Hepatocyte (in vitro differentiated cells): ENCODE measurements around the gene NFKB1. TPM values are rescaled to one million over a fixed set of nuclear protein-coding genes. Genes with fewer than 3 reads are reported as not detected.

ENCODE experiments used
- DNase-seq: peaks from one replicate; pipeline ENCODE4 v3.0.0-alpha.2; 2016; ENCODE audit warnings: low spot score
- H2AFZ ChIP-seq: fragments of 200-600 bp; sonication (generic); 2 replicates; pipeline ENCODE4 v1.6.0; 2016; ENCODE audit warnings: antibody characterized with exemption, mild to moderate bottlenecking
- H3K27ac ChIP-seq: fragments of 200-600 bp; sonication (generic); 2 replicates; pipeline ENCODE4 v1.5.1; 2016; ENCODE audit warnings: mild to moderate bottlenecking
- H3K27me3 ChIP-seq: fragments of 200-600 bp; sonication (generic); 2 replicates; pipeline ENCODE4 v1.6.1; 2016
- H3K36me3 ChIP-seq: fragments of 200-600 bp; sonication (generic); replicated peaks from 2 replicates; pipeline ENCODE4 v1.5.1; 2016; ENCODE audit warnings: low read depth; ENCODE audit not compliant: insufficient read depth
- H3K4me1 ChIP-seq: fragments of 200-600 bp; sonication (generic); 2 replicates; pipeline ENCODE4 v1.5.1; 2016; ENCODE audit warnings: mild to moderate bottlenecking, moderate library complexity; ENCODE audit not compliant: insufficient read depth
- H3K4me2 ChIP-seq: fragments of 200-600 bp; sonication (generic); 2 replicates; pipeline ENCODE4 v1.6.0; 2016
- H3K4me3 ChIP-seq: fragments of 200-600 bp; sonication (generic); 2 replicates; pipeline ENCODE4 v1.5.1; 2016; ENCODE audit warnings: mild to moderate bottlenecking
- H3K79me2 ChIP-seq: fragments of 200-600 bp; sonication (generic); 2 replicates; pipeline ENCODE4 v1.6.0; 2017; ENCODE audit warnings: mild to moderate bottlenecking
- H3K9me2 ChIP-seq: fragments of 200-600 bp; sonication (generic); replicated peaks from 2 replicates; pipeline ENCODE4 v1.6.0; 2017; ENCODE audit warnings: mild to moderate bottlenecking; ENCODE audit not compliant: insufficient read depth
- H3K9me3 ChIP-seq: fragments of 200-600 bp; sonication (generic); 2 replicates; pipeline ENCODE4 v1.5.1; 2016; ENCODE audit warnings: low read depth, mild to moderate bottlenecking
- H4K20me1 ChIP-seq: fragments of 200-600 bp; sonication (generic); 2 replicates; pipeline ENCODE4 v1.6.0; 2016; ENCODE audit warnings: mild to moderate bottlenecking; ENCODE audit not compliant: insufficient read depth, poor library complexity, severe bottlenecking
- EZH2 ChIP-seq: fragments of 200-600 bp; sonication (generic); IDR thresholded peaks from 2 replicates; pipeline ENCODE4 v1.6.1; 2016; ENCODE audit warnings: antibody characterized with exemption, mild to moderate bottlenecking, borderline replicate concordance
- EZH2phosphoT487 ChIP-seq: fragments of 200-600 bp; sonication (generic); IDR thresholded peaks from one replicate; pipeline ENCODE4 v1.6.1; 2018; ENCODE audit warnings: antibody characterized with exemption, mild to moderate bottlenecking, low read depth, moderate library complexity; ENCODE audit not compliant: unreplicated experiment, severe bottlenecking
- WGBS: methylation state at CpG from one replicate; pipeline ENCODE4 v1.1.6; 2016; ENCODE audit warnings: low lambda C conversion rate; ENCODE audit errors: missing lambda C conversion rate; 5-methylcytosine and 5-hydroxymethylcytosine counted together
- polyA plus RNA-seq: library from polyadenylated mRNA; unstranded; fragments of >200 nt; fragmentation: Nextera tagmentation; extraction: Ambion mirVana; gene quantifications from 2 replicates; pipeline ENCODE4 v1.2.1, GENCODE V29; 2016
- total RNA-seq: library from RNA; depleted of rRNA; stranded (reverse); fragments of >200 nt; gene quantifications from 2 replicates; pipeline ENCODE4 v1.2.3, GENCODE V29; 2014
- TF ChIP-seq, protein P1 (sequence below): fragments of 200-600 bp; sonication (generic); IDR thresholded peaks from 2 replicates; pipeline ENCODE4 v1.5.1; 2016; ENCODE audit warnings: antibody characterized with exemption, mild to moderate bottlenecking; ENCODE audit not compliant: poor library complexity

The NFKB1 gene
- total and polyA plus RNA-seq, 2 experiments from 2014 or later, result 21.1 to 22.8 TPM

DNA sequence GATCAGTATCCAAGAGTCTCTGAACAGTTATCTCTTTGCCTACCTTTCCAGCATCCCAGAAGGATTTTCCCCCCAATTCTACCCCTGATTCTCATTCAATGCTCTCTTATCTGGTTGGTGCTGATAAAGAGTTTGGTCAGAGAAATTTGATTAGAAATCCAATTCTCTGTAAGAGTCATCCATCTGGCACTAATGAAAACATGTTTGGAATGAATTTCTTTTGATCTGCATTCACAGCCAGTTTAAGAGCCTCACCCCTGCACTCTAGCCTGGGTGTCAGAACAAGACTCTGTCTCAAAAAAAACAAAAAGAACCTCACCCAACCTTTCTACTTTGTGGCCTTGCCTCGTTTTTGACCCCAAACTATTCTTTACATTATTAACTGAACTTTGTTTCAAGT lies 137.5 kb downstream of the NFKB1 start:
- DNase-seq, result no peak
- Histone ChIP-seq H3K9me3 (no peaks in the 10 kb centered on the region), H3K4me2 (no peak overlapping the region), H3K4me3 (no peak overlapping the region), H2AFZ (no peak overlapping the region), H3K36me3 (no peaks in the 10 kb centered on the region), H3K4me1 (no peaks in the 10 kb centered on the region), H3K79me2 (no peaks in the 10 kb centered on the region), H3K27ac (no peak overlapping the region), H4K20me1 (no peaks in the 10 kb centered on the region), H3K27me3 (no peaks in the 10 kb centered on the region), H3K9me2 (no peaks in the 10 kb centered on the region)
- WGBS, result 73% methylated on average over 1 of the region's 1 CpG
- TF ChIP-seq EZH2 (no peak), EZH2phosphoT487 (no peak)
- TF ChIP-seq, protein P1, sequence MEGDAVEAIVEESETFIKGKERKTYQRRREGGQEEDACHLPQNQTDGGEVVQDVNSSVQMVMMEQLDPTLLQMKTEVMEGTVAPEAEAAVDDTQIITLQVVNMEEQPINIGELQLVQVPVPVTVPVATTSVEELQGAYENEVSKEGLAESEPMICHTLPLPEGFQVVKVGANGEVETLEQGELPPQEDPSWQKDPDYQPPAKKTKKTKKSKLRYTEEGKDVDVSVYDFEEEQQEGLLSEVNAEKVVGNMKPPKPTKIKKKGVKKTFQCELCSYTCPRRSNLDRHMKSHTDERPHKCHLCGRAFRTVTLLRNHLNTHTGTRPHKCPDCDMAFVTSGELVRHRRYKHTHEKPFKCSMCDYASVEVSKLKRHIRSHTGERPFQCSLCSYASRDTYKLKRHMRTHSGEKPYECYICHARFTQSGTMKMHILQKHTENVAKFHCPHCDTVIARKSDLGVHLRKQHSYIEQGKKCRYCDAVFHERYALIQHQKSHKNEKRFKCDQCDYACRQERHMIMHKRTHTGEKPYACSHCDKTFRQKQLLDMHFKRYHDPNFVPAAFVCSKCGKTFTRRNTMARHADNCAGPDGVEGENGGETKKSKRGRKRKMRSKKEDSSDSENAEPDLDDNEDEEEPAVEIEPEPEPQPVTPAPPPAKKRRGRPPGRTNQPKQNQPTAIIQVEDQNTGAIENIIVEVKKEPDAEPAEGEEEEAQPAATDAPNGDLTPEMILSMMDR, result no peak

DNA sequence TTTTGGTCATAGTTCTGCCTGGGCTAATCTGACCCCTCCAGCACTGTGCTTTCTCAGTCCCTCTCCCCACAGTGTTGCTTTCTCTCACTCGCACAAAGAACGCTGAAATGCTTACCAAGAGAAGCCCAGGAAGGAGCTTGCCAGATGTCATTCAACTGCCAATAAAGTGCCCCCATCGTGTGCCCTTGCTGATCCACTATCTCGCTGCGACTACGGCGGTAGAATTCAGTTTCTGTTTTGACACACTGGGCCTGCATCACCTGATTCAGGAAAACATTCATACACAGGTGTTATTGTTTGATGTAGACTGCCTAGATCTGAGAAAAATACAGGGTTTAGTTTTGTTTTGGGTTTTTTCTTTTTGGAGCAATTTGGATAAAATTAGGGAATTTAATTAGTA lies 138.4 kb downstream of the NFKB1 start:
- no peaks in the 10 kb centered on the region for H3K36me3 ChIP-seq
- no peaks in the 10 kb centered on the region for H3K9me3 ChIP-seq
- no peak overlapping the region for H3K4me3 ChIP-seq
- no peak overlapping the region for H3K27ac ChIP-seq
- no peaks in the 10 kb centered on the region for H4K20me1 ChIP-seq
- no peaks in the 10 kb centered on the region for H3K27me3 ChIP-seq
- no peaks in the 10 kb centered on the region for H3K9me2 ChIP-seq
- no peaks in the 10 kb centered on the region for H3K4me1 ChIP-seq
- H3K4me2 ChIP-seq, result no peak overlapping the region
- H3K79me2 ChIP-seq, result no peaks in the 10 kb centered on the region
- no peak for DNase-seq
- 93% methylated on average over 7 of the region's 7 CpGs for WGBS
- no peak overlapping the region for H2AFZ ChIP-seq
- TF ChIP-seq, protein P1, result no peak
- TF ChIP-seq EZH2 (no peak), EZH2phosphoT487 (no peak)

DNA sequence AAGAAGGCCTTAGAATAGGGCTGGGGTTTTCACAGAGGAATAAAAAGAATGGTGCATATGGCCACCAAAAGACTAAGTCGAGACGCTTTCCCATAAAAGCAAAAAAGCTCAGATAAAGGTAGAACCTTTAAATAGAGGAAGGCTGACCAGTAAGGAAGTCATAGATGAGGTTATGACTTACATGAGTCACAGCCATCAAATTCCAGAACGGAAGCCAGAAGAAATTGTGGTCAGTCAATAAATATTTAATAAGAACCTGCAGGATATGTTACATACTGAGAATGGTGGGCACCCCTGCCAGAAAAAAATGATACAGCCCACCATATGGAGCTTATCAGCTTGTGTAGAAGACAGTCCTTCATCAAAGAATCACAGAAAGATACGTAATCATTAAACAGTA lies 139.5 kb downstream of the NFKB1 start:
- Histone ChIP-seq H3K9me3 (no peaks in the 10 kb centered on the region), H3K27me3 (no peaks in the 10 kb centered on the region), H3K79me2 (no peaks in the 10 kb centered on the region), H3K4me2 (no peak overlapping the region), H3K36me3 (peaks cover 5% of the 10 kb centered on the region), H3K4me3 (no peak overlapping the region), H3K9me2 (no peaks in the 10 kb centered on the region), H3K4me1 (no peaks in the 10 kb centered on the region), H4K20me1 (no peaks in the 10 kb centered on the region), H3K27ac (no peak overlapping the region), H2AFZ (no peak overlapping the region)
- TF ChIP-seq EZH2phosphoT487 (no peak), EZH2 (no peak)
- TF ChIP-seq, protein P1, result no peak
- DNase-seq, result no peak
- WGBS, result 94% methylated on average over 4 of the region's 4 CpGs

DNA sequence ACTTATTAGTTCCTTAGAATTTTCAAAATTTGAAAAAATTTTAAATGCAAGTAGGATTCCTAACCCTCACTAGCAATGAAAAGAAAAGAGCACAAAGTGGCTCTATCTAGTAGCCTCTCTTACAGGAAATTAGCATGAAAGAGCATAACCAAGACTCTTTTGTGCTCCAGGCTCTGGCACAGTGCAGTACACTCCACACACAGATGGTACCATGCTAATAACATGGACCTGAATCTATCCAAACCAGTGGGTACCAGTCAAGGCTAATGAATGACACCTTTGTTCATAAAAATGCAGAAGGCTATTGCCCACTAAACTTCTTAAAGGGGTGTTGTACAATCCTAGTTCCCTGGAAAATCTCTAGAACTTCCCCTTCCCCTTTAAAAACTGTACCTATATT lies 140.6 kb downstream of the NFKB1 start:
- Histone ChIP-seq H3K27ac (no peak overlapping the region), H3K36me3 (peaks cover 5% of the 10 kb centered on the region)

More for the DNA sequence above, 140.6 kb downstream of the NFKB1 start:
- TF ChIP-seq EZH2phosphoT487, result no peak
- TF ChIP-seq, protein P1, result no peak
- TF ChIP-seq EZH2, result no peak
- Histone ChIP-seq H3K4me2 (no peak overlapping the region), H3K9me2 (no peaks in the 10 kb centered on the region), H2AFZ (no peak overlapping the region), H3K4me1 (no peaks in the 10 kb centered on the region), H3K79me2 (no peaks in the 10 kb centered on the region), H3K4me3 (no peak overlapping the region), H4K20me1 (no peaks in the 10 kb centered on the region), H3K9me3 (no peaks in the 10 kb centered on the region), H3K27me3 (no peaks in the 10 kb centered on the region)
- DNase-seq, result no peak
